ENCODE data around the gene FRMD5.
"Not testable (repeated sequence)": the region's sequence is repeated elsewhere in the genome, so short reads cannot be mapped to it uniquely, and the experiment has no call there.

Gene FRMD5

GRCh38 chr15:44195151-44195740, at the start of gene FRMD5:
FRMD5 (minus strand) TSS chr15:44195271.
- DNase-seq (ENCODE audit: low read depth), result peak; percentile 89

- DNase-seq (ENCODE audit: low read depth), result no peak
These were observed 48.8 kb upstream of the FRMD5 start for GRCh38 chr15:44243829-44244228.

- no peak for DNase-seq (ENCODE audit: low read depth)
These were observed 48.1 kb upstream of the FRMD5 start for GRCh38 chr15:44243141-44243540.

GRCh38 chr15:44231842-44232241, 36.8 kb upstream of the FRMD5 start:
- DNase-seq (ENCODE audit: low read depth), result no peak

GRCh38 chr15:44229301-44229700, 34.2 kb upstream of the FRMD5 start:
- DNase-seq (ENCODE audit: low read depth), result not testable (repeated sequence)

GRCh38 chr15:44227584-44227983, 32.5 kb upstream of the FRMD5 start:
- no peak for DNase-seq (ENCODE audit: low read depth)

- not testable (repeated sequence) for DNase-seq (ENCODE audit: low read depth)
These were observed 31.9 kb upstream of the FRMD5 start for GRCh38 chr15:44227001-44227400.

GRCh38 chr15:44222478-44222877, 27.4 kb upstream of the FRMD5 start:
- DNase-seq (ENCODE audit: low read depth), result no peak

- DNase-seq (ENCODE audit: low read depth), result no peak
These were observed 24.0 kb upstream of the FRMD5 start for GRCh38 chr15:44219073-44219472.

GRCh38 chr15:44216958-44217357, 21.9 kb upstream of the FRMD5 start:
- DNase-seq (ENCODE audit: low read depth), result no peak

GRCh38 chr15:44215594-44215993, 20.5 kb upstream of the FRMD5 start:
- DNase-seq (ENCODE audit: low read depth), result peak; percentile 89

GRCh38 chr15:44208956-44209355, 13.9 kb upstream of the FRMD5 start:
- DNase-seq (ENCODE audit: low read depth), result no peak

GRCh38 chr15:44207643-44208042, 12.6 kb upstream of the FRMD5 start:
- DNase-seq (ENCODE audit: low read depth), result peak; percentile 45

- no peak for DNase-seq (ENCODE audit: low read depth)
These were observed 4.3 kb upstream of the FRMD5 start for GRCh38 chr15:44199393-44199792.

GRCh38 chr15:44194323-44195150, 534 bp downstream of the FRMD5 start:
- no peak for DNase-seq (ENCODE audit: low read depth)

- no peak for DNase-seq (ENCODE audit: low read depth)
These were observed 1.3 kb downstream of the FRMD5 start for GRCh38 chr15:44193651-44194322.

- DNase-seq (ENCODE audit: low read depth), result no peak
These were observed 6.3 kb downstream of the FRMD5 start for GRCh38 chr15:44188795-44189194.

GRCh38 chr15:44186705-44187104, 8.4 kb downstream of the FRMD5 start:
- no peak for DNase-seq (ENCODE audit: low read depth)

- no peak for DNase-seq (ENCODE audit: low read depth)
These were observed 11.7 kb downstream of the FRMD5 start for GRCh38 chr15:44183363-44183762.

GRCh38 chr15:44181410-44181809, 13.7 kb downstream of the FRMD5 start:
- no peak for DNase-seq (ENCODE audit: low read depth)

GRCh38 chr15:44177139-44177538, 17.9 kb downstream of the FRMD5 start:
- DNase-seq (ENCODE audit: low read depth), result no peak

GRCh38 chr15:44173813-44174212, 21.3 kb downstream of the FRMD5 start:
- no peak for DNase-seq (ENCODE audit: low read depth)

- DNase-seq (ENCODE audit: low read depth), result peak; percentile 15
These were observed 31.7 kb downstream of the FRMD5 start for GRCh38 chr15:44163370-44163769.
